HG03575 (cell line): ENCODE measurements around the gene ADAMTSL4.
"Not testable (repeated sequence)": the region's sequence is repeated elsewhere in the genome, so short reads cannot be mapped to it uniquely, and the experiment has no call there.

Source experiments
- ATAC-seq: cut with Tn5 transposase; IDR thresholded peaks from one replicate; pipeline ENCODE4 v1.9.1; 2021; ENCODE audit not compliant: unreplicated experiment, insufficient number of reproducible peaks, low FRiP score; ENCODE audit errors: extremely low read depth

ADAMTSL4 gene

GRCh38 chr1:150563340-150564038, 14.3 kb downstream of the ADAMTSL4 start:
- ATAC-seq, result no peak

DNA sequence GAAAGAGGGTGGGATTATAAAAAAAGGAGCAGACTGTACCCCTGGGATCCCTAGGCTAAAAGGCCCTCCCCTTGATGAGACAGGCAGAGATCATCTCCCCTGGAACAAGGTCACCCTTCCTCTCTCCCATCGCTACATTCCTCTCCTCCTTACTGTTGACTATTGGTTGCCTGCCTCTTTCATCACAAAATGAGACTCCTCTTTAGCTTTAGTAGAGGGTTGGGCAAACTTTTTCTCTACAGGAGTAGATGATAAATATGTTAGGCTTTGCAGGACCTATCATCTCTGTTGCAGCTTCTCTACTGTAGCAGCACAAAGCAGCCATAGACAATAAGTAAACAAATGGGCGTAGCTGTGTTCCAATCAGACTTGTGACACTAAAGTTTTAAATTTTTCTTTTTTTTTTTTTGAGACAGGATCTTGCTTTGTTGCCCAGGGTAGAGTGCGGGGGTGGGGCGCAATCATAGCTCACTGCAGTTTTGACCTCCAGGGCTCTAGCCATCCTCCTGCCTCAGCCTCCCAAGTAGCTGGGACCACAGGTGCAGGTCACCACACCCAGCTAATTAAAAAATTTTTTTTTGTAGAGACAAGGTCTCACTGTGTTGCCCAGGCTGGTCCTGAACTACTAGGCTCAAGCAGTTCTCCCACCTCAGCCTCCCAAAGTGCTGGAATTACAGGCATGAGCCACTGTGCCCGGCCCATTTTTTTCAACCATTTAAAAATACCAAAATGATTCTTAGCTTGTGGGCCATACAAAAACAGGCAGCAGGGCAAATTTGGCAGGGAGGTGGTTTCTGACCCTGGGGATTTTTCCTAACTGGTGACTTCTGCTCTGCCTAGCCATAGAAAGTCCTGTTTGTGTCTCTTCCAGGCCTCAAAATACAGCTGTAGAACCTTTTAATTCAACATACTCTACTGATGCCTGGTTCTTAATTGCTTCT, 15.1 kb downstream of the ADAMTSL4 start:
- no peak for ATAC-seq

DNA sequence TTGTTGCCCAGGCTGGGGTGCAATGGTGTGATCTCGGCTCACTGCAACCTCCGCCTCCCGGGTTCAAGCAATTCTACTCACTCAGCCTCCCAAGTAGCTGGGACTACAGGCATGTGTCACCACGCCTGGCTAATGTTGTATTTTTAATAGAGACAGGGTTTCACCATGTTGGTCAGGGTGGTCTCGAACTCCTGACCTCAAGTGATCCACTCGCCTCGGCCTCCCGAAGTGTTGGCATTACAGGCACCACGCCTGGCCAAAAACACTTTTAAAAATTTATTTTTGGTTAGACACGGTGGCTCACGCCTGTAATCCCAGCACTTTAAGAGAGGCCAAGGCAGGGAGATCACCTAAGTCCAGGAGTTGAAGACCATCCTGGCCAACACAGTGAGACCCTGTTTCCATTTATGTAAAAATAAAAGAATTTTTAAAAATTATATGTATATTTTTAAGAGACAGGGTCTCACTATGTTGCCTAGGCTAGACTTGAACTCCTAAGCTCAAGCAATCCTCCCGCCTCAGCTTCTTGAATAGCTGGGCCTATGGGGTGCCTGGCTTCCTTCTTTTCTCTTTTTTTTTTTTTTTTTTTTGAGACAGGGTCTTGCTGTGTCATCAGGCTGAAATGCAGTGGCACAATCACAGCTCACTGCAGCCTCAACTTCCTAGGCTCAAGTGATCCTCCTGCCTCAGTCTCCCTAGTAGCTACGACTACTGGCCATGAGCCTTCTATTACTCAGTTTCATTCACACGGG, 16.2 kb downstream of the ADAMTSL4 start:
- ATAC-seq, result not testable (repeated sequence)

GRCh38 chr1:150566589-150567340, 17.6 kb downstream of the ADAMTSL4 start:
- no peak for ATAC-seq

DNA sequence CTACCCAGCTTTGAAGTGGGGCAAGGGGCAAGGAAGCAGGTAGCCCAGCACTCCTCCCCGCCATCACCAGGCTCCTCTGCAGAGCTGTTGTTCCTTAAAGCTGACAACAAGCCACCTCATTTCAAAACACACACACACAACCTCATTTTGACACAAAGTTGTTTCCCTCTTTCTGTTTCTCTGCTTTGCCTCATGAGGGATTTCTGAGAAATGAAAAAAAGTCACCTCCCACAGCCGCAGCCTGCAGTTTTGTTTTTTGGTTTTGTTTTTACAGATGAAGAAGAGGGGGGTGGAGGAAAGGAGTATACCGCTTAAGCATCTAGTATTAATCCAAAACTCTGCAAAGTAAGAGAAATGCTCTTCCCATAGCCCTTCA, 18.1 kb downstream of the ADAMTSL4 start:
- no peak for ATAC-seq

DNA sequence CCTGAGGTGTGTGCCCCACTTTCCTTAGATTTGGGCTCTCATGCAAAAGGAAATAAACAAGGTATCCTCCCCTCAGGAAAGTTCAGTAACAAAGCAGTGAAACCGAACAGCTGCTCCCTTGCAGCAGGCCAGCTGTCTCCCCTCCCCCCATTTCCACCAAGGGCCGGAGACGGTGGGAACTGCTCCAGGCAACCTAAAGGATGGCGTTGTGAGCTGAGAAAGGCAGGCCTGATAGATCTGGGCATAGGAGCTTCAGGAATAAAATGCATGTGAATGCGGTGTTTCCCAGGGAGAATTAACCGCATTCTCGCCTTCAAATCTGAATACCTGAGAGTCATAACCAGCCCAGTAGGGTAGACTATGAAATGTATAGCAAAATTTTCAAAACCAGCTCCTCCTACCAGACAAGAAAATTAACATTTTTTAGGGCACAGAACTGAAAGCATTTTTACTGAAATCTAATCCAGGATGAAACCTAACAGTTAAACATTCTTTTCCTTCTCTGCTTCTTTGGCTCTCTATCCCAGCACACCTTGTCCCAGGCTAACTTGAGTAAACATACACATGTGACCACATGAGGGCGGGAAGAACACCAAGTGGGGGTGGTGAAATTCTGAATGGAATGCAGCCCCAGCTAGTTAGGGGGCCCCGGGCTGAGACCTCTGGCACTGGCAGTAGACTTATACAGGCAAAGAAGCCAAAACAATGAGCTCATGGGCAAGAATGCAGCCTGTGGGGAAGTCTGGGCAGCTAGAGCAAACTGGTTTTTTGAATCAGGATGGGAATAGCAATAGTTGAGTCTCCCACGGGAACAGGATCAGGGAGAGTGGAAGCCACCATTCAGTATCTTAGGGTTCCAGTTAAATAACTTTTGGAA, 18.7 kb downstream of the ADAMTSL4 start:
- no peak for ATAC-seq

GRCh38 chr1:150568594-150568966, 19.4 kb downstream of the ADAMTSL4 start:
- ATAC-seq, result no peak

GRCh38 chr1:150572918-150573647, 23.9 kb downstream of the ADAMTSL4 start:
- no peak for ATAC-seq

GRCh38 chr1:150573648-150574071, 24.5 kb downstream of the ADAMTSL4 start:
- not testable (repeated sequence) for ATAC-seq

- ATAC-seq, result no peak
Measured at GRCh38 chr1:150574260-150575071, 25.3 kb downstream of the ADAMTSL4 start.

- ATAC-seq, result no peak
Measured at GRCh38 chr1:150575072-150575489, 25.9 kb downstream of the ADAMTSL4 start.

GRCh38 chr1:150575518-150576366, 26.5 kb downstream of the ADAMTSL4 start:
- ATAC-seq, result no peak

DNA sequence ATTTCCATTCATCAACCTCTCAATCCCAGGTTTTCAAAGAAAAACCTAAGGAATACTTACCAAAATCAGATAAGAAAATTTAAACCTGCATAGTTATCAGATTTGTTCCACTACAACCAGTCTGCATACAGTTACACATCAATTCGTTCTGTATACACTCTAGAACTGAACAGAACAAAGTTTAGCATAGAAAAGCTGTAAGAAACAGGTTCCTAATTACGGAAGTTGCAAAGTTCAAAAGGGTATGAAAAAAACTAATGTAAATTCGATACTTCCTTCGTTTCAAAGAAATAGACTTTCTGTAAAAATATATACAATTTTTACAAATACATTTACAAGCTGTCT, 27.1 kb downstream of the ADAMTSL4 start:
- no peak for ATAC-seq

DNA sequence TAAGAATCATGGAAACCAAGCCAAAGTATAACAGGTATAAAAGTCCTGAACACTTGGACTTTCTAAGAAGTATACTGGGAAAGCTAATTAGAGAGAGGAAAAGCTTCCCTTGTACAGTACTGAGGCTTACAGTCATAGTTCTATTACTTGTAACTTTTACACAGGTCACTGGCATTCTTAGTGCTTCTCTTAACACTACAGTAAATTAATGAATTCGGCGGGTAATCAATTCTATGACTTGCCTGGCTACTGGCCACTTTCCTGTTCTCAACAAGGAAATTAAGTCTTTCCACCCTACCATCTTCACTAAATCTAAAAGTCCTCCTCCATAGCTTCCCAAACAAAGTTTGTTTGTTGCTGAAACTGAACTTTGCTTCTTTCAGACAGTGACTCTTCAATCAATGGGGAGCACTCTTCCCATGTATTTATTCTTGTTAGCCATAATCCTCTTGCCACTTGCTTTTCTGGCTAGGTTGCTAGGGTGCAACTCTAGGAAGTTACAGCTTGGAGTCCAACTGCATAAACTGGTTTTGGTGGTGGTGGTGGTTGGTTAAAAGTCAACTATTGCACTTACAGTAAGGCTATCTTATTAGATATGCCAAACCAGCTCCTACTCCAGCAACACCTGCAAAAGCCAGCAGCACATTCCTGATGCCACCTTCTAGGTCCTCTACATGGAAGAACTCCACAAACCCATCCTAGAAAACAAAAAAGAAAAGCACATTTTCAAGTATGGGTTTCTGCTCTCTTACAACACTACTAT, 27.8 kb downstream of the ADAMTSL4 start:
- no peak for ATAC-seq

GRCh38 chr1:150577557-150578271, 28.5 kb downstream of the ADAMTSL4 start:
- ATAC-seq, result no peak
